ENCODE measurements around the gene UBASH3B.

The UBASH3B gene

GRCh38 chr11:122665861-122666260 lies 10.3 kb downstream of the UBASH3B start:
- no peak overlapping the region for H3K4me3 ChIP-seq (replicated peaks; ENCODE audit: low read depth, low read length)
- TF ChIP-seq, protein P1, sequence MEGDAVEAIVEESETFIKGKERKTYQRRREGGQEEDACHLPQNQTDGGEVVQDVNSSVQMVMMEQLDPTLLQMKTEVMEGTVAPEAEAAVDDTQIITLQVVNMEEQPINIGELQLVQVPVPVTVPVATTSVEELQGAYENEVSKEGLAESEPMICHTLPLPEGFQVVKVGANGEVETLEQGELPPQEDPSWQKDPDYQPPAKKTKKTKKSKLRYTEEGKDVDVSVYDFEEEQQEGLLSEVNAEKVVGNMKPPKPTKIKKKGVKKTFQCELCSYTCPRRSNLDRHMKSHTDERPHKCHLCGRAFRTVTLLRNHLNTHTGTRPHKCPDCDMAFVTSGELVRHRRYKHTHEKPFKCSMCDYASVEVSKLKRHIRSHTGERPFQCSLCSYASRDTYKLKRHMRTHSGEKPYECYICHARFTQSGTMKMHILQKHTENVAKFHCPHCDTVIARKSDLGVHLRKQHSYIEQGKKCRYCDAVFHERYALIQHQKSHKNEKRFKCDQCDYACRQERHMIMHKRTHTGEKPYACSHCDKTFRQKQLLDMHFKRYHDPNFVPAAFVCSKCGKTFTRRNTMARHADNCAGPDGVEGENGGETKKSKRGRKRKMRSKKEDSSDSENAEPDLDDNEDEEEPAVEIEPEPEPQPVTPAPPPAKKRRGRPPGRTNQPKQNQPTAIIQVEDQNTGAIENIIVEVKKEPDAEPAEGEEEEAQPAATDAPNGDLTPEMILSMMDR (IDR thresholded peaks at IDR 0.05; ENCODE audit: low read depth, low read length, missing control alignments), result no peak
- DNase-seq (ENCODE audit: extremely low read depth, low read depth), result no peak

DNA sequence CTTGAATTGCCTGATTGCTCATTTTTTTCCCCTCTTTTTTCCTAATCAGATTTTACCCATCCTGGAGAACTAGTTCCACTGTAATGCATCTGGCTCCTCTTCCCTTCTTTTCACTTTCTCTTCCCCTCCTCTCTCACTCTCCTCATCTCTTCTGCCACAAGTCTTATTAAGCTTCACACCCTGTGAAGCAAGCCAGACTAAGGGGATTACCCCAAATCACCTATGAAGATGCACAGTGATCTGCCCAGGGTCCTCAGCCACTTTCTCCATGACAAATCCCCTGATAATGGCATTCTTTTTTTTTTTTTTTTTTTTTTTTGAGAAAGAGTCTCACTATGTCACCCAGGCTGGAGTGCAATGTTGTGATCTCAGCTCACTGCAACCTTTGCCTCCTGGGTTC lies 11.2 kb downstream of the UBASH3B start:
- no peak overlapping the region for H3K4me3 ChIP-seq (replicated peaks; ENCODE audit: low read depth, low read length)
- DNase-seq (ENCODE audit: extremely low read depth, low read depth), result no peak
- TF ChIP-seq, protein P1 (IDR thresholded peaks at IDR 0.05; ENCODE audit: low read depth, low read length, missing control alignments), result no peak

DNA sequence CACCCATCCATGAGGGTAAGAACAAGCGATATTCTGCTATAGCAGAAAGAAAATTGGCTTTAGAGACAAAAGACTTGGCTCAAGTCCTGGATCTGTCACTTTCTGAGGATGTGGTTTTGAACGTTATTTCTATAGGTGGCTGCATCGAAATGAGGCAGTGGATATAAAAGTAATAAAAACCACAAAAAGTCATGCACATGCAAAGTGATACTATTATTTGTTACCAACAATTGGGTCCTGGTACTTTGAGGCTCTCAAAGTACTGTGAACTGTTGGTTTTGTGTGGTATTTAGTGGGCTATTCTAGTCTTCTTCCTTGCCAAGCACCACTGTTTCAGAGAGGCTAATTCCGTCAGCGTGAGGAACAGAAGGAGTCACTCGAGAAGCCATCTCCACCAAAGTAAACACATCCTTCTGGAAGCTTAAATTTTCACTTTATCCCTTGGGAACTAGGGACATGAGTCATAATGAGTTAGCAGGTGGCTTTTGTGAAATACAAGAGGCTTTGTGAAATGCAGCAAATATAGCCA lies 13.1 kb downstream of the UBASH3B start:
- TF ChIP-seq, protein P1 (IDR thresholded peaks at IDR 0.05; ENCODE audit: low read depth, low read length, missing control alignments), result no peak
- H3K4me3 ChIP-seq (replicated peaks; ENCODE audit: low read depth, low read length), result no peak overlapping the region
- peak; percentile 38 for DNase-seq (ENCODE audit: extremely low read depth, low read depth)

DNA sequence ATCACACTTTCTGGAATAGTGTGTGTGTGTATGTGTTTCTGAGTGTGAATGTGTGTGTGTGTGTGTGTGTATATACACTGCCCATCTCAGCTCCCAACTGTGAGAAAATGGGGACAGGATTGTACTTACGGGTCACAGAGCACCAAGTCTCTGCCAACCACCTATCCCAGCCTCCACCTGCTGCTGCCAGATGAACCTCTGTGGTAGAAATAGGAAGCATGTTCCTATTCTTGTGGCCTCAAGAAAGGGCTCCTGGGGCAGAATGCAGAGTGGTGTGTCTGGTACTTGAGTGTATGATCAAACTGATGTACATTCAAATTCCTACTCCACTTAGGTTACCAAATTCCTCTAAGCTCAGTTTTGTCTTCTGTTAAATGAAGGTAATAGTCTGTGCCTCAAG lies 14.6 kb downstream of the UBASH3B start:
- H3K4me3 ChIP-seq (replicated peaks; ENCODE audit: low read depth, low read length), result no peak overlapping the region
- DNase-seq (ENCODE audit: extremely low read depth, low read depth), result no peak
- TF ChIP-seq, protein P1 (IDR thresholded peaks at IDR 0.05; ENCODE audit: low read depth, low read length, missing control alignments), result no peak

- TF ChIP-seq, protein P1 (IDR thresholded peaks at IDR 0.05; ENCODE audit: low read depth, low read length, missing control alignments), result no peak
- no peak overlapping the region for H3K4me3 ChIP-seq (replicated peaks; ENCODE audit: low read depth, low read length)
- no peak for DNase-seq (ENCODE audit: extremely low read depth, low read depth)
Measured at GRCh38 chr11:122671400-122671891, 15.9 kb downstream of the UBASH3B start.

DNA sequence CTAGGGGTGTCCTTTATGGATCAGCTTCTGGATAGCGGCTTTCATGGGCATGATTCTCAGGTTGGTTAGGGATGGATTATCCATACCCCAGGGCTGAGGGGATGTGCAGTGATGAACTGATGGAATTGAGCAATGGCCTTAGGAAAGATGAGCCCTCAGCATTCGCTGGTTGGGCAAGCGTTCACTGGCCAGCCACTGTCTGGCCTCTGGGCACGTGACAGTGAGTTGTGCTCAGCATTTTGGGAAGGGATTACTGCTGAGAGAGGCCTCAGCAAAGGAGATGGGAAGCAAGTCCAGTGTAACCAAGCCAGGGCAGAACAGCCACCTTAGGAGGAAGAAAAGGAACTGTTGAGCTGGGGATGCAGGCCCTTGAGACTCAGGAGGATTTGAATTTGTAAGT lies 17.4 kb downstream of the UBASH3B start:
- no peak for DNase-seq (ENCODE audit: extremely low read depth, low read depth)
- H3K4me3 ChIP-seq (replicated peaks; ENCODE audit: low read depth, low read length), result no peak overlapping the region

More for the DNA sequence above, 17.4 kb downstream of the UBASH3B start:
- TF ChIP-seq, protein P1 (IDR thresholded peaks at IDR 0.05; ENCODE audit: low read depth, low read length, missing control alignments), result no peak

Measured in HFF-Myc (cell line).